PC-9 (cell line): ENCODE results near the gene DYRK3. TPM values are rescaled to one million over a fixed set of nuclear protein-coding genes. Genes with fewer than 3 reads are reported as not detected.

Experiments
- BruUV-seq: library from RNA; stranded (reverse); fragments of 400-500 nt; replicated peaks from 2 replicates; lab custom pipeline; 2021; lab: Mats Ljungman, UMichigan
- CTCF ChIA-PET: fragments of 300-600 bp; sonication (Branson Sonifier 250); formaldehyde crosslinking; loops from one replicate; lab custom pipeline; 2022; ENCODE audit warnings: antibody characterized with exemption; lab: Charles Lee
- POLR2A ChIA-PET: fragments of 300-600 bp; sonication (Branson Sonifier 250); formaldehyde crosslinking; loops from one replicate; lab custom pipeline; 2022; ENCODE audit warnings: antibody characterized with exemption; ENCODE audit not compliant: unreplicated experiment; lab: Charles Lee
- DNase-seq, 2 experiments: peaks; one replicate each; pipeline versions ENCODE4 v3.0.0 to v3.0.0-alpha.2; 2015 to 2022; ENCODE audit warnings: mixed read lengths in 1 of 2
- H2AFZ ChIP-seq: fragments of 200-600 bp; sonication (generic); 2 replicates; pipeline ENCODE4 v1.8.1; 2017; ENCODE audit warnings: antibody characterized with exemption
- H3F3A ChIP-seq: fragments of 200-600 bp; sonication (generic); 2 replicates; pipeline ENCODE4 v1.8.1; 2017; ENCODE audit warnings: antibody characterized with exemption, mild to moderate bottlenecking, low read depth; ENCODE audit not compliant: insufficient read depth
- H3K27ac ChIP-seq: fragments of 200-600 bp; sonication (generic); 2 replicates; pipeline ENCODE4 v1.6.1; 2016; ENCODE audit warnings: mixed run types
- H3K27me3 ChIP-seq: fragments of 200-600 bp; sonication (generic); 2 replicates; pipeline ENCODE4 v1.6.1; 2016; ENCODE audit warnings: low read depth, mixed run types; ENCODE audit not compliant: insufficient read depth
- H3K36me3 ChIP-seq: fragments of 200-600 bp; sonication (generic); 2 replicates; pipeline ENCODE4 v1.6.1; 2016; ENCODE audit warnings: low read depth, mixed run types
- H3K4me1 ChIP-seq: fragments of 200-600 bp; sonication (generic); replicated peaks from 2 replicates; pipeline ENCODE4 v1.6.1; 2016; ENCODE audit warnings: mixed run types; ENCODE audit not compliant: insufficient read depth
- H3K4me2 ChIP-seq: fragments of 200-600 bp; sonication (generic); 2 replicates; pipeline ENCODE4 v1.6.1; 2017; ENCODE audit warnings: mixed run types
- H3K4me3 ChIP-seq: fragments of 200-600 bp; sonication (generic); 2 replicates; pipeline ENCODE4 v1.6.1; 2016; ENCODE audit warnings: mixed run types
- H3K79me2 ChIP-seq: fragments of 200-600 bp; sonication (generic); 2 replicates; pipeline ENCODE4 v1.6.1; 2017; ENCODE audit warnings: low read depth, mixed run types
- H3K9me2 ChIP-seq: fragments of 200-600 bp; sonication (generic); 2 replicates; pipeline ENCODE4 v1.8.1; 2017; ENCODE audit warnings: mild to moderate bottlenecking; ENCODE audit not compliant: insufficient read depth
- H3K9me3 ChIP-seq: fragments of 200-600 bp; sonication (generic); 2 replicates; pipeline ENCODE4 v1.8.1; 2016; ENCODE audit warnings: low read depth; ENCODE audit not compliant: insufficient read depth
- H4K20me1 ChIP-seq: fragments of 200-600 bp; sonication (generic); 2 replicates; pipeline ENCODE4 v1.8.1; 2017; ENCODE audit not compliant: insufficient read depth
- CTCF ChIP-seq: fragments of 200-600 bp; sonication (generic); conservative IDR thresholded peaks from 2 replicates; pipeline ENCODE4 v1.6.1; 2017; ENCODE audit warnings: mixed run types, antibody characterized with exemption, mild to moderate bottlenecking, moderate library complexity
- EZH2 ChIP-seq: fragments of 200-600 bp; sonication (generic); IDR thresholded peaks from 2 replicates; pipeline ENCODE4 v1.8.0; 2017; ENCODE audit warnings: antibody characterized with exemption, low read depth
- intact Hi-C: fragments of 100-400 bp; cut with micrococcal nuclease; formaldehyde crosslinking; loops from one replicate; pipeline ENCODE4 v1.10.0; 2022; ENCODE audit not compliant: unreplicated experiment
- total RNA-seq: library from RNA; stranded (reverse); gene quantifications from 2 replicates; pipeline ENCODE4 v1.2.3, GENCODE V29; 2021

Gene DYRK3
- total RNA-seq, 1 experiment from 2014 or later = 3.3 TPM

- no peaks in the 10 kb centered on the region; the same call in 1 of the 2 replicates for H3K4me1 ChIP-seq
- no peaks in the 10 kb centered on the region for H4K20me1 ChIP-seq
- H3K9me3 ChIP-seq = no peaks in the 10 kb centered on the region
- H3K79me2 ChIP-seq = no peaks in the 10 kb centered on the region
- no peaks in the 10 kb centered on the region for H3K27me3 ChIP-seq
- no peak overlapping the region for H3K4me3 ChIP-seq
- no peaks in the 10 kb centered on the region for H3K9me2 ChIP-seq
- TF ChIP-seq CTCF (no peak), EZH2 (no peak)
- no TSS peak for BruUV-seq
- CTCF ChIA-PET = interaction anchor here (1.7 kb wide), 1 partner anchor 8 kb away, joined by 5 read pairs; no protein-coding TSS in a partner anchor
- no peak overlapping the region for H3K4me2 ChIP-seq
- POLR2A ChIA-PET = no interaction called here
- H2AFZ ChIP-seq = no peak overlapping the region
- DNase-seq = no peak
- intact Hi-C loops = no loop called here
- H3K36me3 ChIP-seq = no peaks in the 10 kb centered on the region
- H3K27ac ChIP-seq = no peak overlapping the region
- no peaks in the 10 kb centered on the region for H3F3A ChIP-seq
Measured at GRCh38 chr1:206655471-206655882, 20.1 kb downstream of the DYRK3 start.

GRCh38 chr1:206656936-206657335, 21.6 kb downstream of the DYRK3 start:
- no peaks in the 10 kb centered on the region for H4K20me1 ChIP-seq
- H3K36me3 ChIP-seq = no peaks in the 10 kb centered on the region
- H3K9me2 ChIP-seq = no peaks in the 10 kb centered on the region
- no peaks in the 10 kb centered on the region for H3K4me1 ChIP-seq
- H3K27me3 ChIP-seq = no peaks in the 10 kb centered on the region
- H3K4me2 ChIP-seq = no peak overlapping the region
- BruUV-seq = no TSS peak
- POLR2A ChIA-PET = interaction anchor here (0.6 kb wide), 1 partner anchor 12 kb away, joined by 4 read pairs; no protein-coding TSS in a partner anchor
- H3K27ac ChIP-seq = no peak overlapping the region
- no peak overlapping the region for H3K4me3 ChIP-seq
- TF ChIP-seq CTCF = no peak
- TF ChIP-seq EZH2 = no peak
- no peaks in the 10 kb centered on the region for H3K9me3 ChIP-seq
- CTCF ChIA-PET = no interaction called here
- no peaks in the 10 kb centered on the region; the same call in 1 of the 2 replicates for H3F3A ChIP-seq
- intact Hi-C loops = no loop called here
- no peak for DNase-seq
- no peak overlapping the region for H2AFZ ChIP-seq
- no peaks in the 10 kb centered on the region for H3K79me2 ChIP-seq

- no peaks in the 10 kb centered on the region for H4K20me1 ChIP-seq
- CTCF ChIA-PET = no interaction called here
- no TSS peak for BruUV-seq
- H2AFZ ChIP-seq = no peak overlapping the region
- peaks cover 3% of the 10 kb centered on the region; the same call in 1 of the 2 replicates for H3F3A ChIP-seq
- no peak for DNase-seq
- no peak overlapping the region for H3K4me2 ChIP-seq
- H3K36me3 ChIP-seq = no peaks in the 10 kb centered on the region
- no peaks in the 10 kb centered on the region for H3K4me1 ChIP-seq
- intact Hi-C loops = no loop called here
- no peaks in the 10 kb centered on the region for H3K79me2 ChIP-seq
- H3K9me2 ChIP-seq = no peaks in the 10 kb centered on the region
- no peak overlapping the region for H3K27ac ChIP-seq
- POLR2A ChIA-PET = no interaction called here
- TF ChIP-seq CTCF = no peak
- no peak for TF ChIP-seq EZH2
- no peak overlapping the region for H3K4me3 ChIP-seq
- H3K27me3 ChIP-seq = no peaks in the 10 kb centered on the region
- H3K9me3 ChIP-seq = no peaks in the 10 kb centered on the region
Measured at GRCh38 chr1:206657751-206658150, 22.4 kb downstream of the DYRK3 start.
